GM19455 (cell line): ENCODE measurements around the gene UMAD1.

Source experiments
- ATAC-seq: cut with Tn5 transposase; IDR thresholded peaks from one replicate; pipeline ENCODE4 v1.9.1; 2021; ENCODE audit not compliant: unreplicated experiment

UMAD1 gene

DNA sequence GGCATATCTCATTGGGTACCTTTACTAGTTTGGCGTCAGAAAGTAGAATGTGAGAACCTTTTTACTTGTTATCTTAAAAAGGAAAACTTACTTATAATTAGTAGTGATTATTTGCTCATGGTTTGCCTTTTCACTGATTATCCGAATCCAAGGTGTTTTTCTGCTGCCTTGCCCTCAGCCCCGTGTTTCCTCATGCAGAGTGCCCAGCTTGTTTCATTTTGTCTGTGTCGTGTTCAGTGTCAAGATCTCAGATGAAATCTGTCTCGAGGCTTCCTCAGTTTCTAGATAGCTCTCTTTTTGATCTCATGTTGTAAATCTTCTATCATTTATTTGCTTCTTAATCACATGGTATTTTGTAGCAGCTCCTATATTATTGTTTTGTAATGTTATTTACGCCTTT lies 47.8 kb downstream of the UMAD1 start:
- no peak for ATAC-seq

- ATAC-seq: no peak
Measured at GRCh38 chr7:7688956-7689355, 48.4 kb downstream of the UMAD1 start.

DNA sequence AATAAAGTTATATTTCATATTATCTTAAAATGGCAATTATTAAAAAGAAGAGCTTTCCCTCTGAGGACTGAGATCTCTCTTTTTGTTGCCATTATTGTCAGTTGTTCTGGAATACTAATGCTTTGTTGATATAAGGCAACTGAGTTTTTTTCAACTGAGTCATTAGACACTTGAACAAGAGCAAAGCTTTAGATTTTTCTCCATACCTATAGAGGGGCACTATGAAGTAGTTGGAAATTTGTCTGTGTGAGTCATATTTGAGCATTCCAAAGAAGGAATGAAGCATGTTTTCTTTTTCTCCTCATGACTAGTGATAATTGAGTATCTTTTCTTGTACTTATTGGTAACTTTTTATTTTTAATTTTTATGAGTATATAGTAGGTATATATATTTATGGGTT lies 53.3 kb downstream of the UMAD1 start:
- ATAC-seq: no peak

GRCh38 chr7:7694542-7694941 lies 54.0 kb downstream of the UMAD1 start:
- no peak for ATAC-seq

DNA sequence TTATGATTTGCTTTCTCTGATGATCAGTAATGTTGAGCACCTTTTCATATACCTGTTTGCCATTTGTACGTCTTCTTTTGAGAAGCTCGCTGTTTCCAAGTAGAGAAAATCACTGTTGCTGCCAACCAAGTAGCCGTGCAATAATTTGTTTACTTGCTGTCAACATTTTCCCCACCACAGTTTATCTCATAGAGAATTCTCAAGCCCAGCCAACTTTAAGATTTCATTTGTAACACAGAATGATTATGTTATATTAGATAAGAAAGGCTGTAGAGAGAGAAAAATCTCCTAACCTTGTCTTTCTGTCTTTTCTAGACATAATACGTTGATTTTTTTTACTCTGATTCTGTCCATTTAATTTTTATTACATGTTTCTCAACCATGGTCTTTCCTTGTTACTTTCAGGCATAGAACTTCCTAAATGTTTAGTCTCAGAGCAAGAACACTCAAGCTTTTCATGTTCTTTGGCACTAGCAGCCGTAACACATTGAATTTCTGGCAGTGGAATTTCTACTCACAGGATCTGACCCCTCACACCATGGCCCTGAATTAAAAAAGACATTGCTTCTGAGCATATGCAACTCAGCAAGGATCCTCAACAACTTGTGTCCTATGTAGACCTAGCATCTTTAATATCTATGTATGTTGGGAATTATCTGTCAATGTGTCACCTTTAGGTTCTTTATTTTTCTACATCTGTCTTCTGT lies 54.7 kb downstream of the UMAD1 start:
- no peak for ATAC-seq

GRCh38 chr7:7696458-7697119 lies 56.0 kb downstream of the UMAD1 start:
- ATAC-seq: no peak

GRCh38 chr7:7698930-7699329 lies 58.4 kb downstream of the UMAD1 start:
- ATAC-seq: no peak

DNA sequence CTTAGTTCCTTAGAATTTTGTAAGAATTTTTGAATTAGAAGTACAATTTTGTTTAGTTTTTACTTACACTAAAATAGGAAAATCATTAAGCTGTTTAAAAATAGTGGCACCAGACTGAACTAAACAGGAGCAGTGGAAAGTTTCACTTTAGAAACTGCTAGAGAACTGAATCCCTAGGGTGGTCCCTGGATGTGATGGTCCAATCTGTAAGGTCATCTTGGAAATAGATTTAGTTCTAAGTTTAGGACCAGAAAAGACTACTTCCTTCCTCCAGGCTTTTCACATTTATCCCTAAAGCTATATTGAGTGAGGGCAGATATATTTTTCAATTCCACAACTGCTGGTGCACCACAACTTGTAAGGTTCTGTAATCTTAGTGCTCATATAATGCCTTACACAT lies 58.8 kb downstream of the UMAD1 start:
- ATAC-seq: no peak

DNA sequence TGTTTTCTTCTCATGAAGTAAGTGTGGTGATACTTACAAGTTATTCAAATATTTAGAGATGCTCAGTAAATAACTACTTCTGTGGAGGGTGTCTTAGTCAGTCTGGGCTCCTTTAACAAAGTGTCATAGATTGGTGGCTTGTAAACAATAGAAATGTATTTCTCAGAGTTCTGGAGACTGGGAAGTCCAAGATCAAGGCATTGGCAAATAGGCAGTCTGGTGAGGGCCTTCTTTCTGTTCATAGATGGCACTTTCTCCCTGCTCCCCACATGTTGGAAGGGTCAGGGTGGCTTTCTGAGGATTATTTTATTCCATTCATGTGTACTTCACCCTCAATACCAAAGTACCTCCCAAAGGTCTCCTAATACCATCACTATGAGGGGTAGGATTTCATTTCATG lies 59.4 kb downstream of the UMAD1 start:
- no peak for ATAC-seq

- ATAC-seq: no peak
Measured at GRCh38 chr7:7701527-7701926, 61.0 kb downstream of the UMAD1 start.

DNA sequence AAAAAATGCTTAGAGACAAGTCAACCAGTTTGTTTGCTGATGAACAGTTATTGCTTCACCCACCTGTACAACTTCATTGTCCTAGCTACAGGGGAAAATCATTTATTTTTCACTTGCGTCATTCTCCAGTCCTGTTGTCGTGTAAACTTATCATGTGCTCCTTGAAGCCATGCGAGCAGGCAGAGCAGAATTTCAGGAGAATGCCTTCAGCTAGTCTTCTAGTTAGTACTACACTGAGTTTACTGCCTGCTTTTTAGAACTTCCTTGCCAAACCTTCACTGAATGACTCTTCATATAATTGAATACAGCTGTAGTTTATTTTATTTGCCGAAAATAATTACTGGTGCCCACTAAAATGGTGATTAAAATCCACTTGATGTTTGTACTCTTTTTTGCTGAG lies 62.3 kb downstream of the UMAD1 start:
- ATAC-seq: no peak

GRCh38 chr7:7703427-7703826 lies 62.9 kb downstream of the UMAD1 start:
- no peak for ATAC-seq

GRCh38 chr7:7704867-7705266 lies 64.3 kb downstream of the UMAD1 start:
- ATAC-seq: no peak

- ATAC-seq: no peak
Measured at GRCh38 chr7:7705318-7705717, 64.8 kb downstream of the UMAD1 start.

DNA sequence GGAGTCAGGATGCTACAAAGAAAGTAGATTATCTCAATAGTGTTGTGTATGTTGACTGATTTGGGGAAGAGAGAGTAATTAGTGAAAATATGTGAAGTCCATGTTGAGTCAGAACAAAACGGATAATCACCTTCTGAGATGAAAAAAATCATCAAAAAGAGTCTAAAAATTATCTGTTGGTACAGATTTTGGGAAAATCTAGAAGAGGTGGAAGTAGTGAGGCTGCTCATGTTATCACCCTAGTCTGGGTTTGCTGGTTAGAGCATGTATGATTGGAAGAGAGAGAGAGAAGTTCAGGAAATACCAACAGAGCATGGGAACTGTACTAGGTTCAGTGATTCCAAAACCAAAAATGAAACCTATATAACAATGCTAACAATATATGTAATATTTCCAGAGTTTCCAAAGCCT lies 65.6 kb downstream of the UMAD1 start:
- peak; percentile 68 for ATAC-seq

GRCh38 chr7:7706556-7707172 lies 66.1 kb downstream of the UMAD1 start:
- ATAC-seq: no peak

GRCh38 chr7:7707246-7707645 lies 66.7 kb downstream of the UMAD1 start:
- ATAC-seq: no peak

DNA sequence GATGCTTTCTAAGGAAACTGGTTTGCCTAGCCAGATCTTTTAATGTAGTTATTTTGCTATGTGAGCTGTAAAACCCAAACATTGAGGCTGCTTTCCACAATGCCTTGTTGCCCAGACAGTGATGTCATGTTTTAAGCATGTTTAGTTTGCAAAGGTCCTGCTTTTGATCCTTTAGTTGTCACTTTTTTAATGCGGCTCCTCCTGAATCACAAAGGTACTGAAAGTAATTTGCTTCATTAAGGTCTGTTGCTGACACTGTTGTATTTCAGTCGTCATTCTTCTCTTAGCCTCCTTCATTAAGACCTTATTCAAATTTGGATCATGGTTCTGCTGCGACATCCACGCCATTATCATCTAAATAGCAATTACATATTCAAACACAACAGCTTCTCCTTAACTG lies 67.3 kb downstream of the UMAD1 start:
- ATAC-seq: no peak

GRCh38 chr7:7709291-7709690 lies 68.7 kb downstream of the UMAD1 start:
- no peak for ATAC-seq

GRCh38 chr7:7710469-7710868 lies 69.9 kb downstream of the UMAD1 start:
- no peak for ATAC-seq

GRCh38 chr7:7713730-7714129 lies 73.2 kb downstream of the UMAD1 start:
- ATAC-seq: no peak

GRCh38 chr7:7718492-7718891 lies 77.9 kb downstream of the UMAD1 start, which contains the start of gene RPA3:
Gene RPA3, minus strand, starts transcription at chr7:7718607. Its CDS starts 78,189 bp downstream, at chr7:7640418.
- ATAC-seq: no peak
